ENCODE measurements around the gene LURAP1L.

LURAP1L gene

GRCh38 chr9:12730927-12731326 lies 43.9 kb upstream of the LURAP1L start:
- Histone ChIP-seq H3K4me3 (ENCODE audit: low read length, poor library complexity, severe bottlenecking) (no peak overlapping the region), H3K79me2 (ENCODE audit: insufficient read depth, low read length) (no peaks in the 10 kb centered on the region), H3K27me3 (ENCODE audit: insufficient read depth, low read length, poor library complexity, severe bottlenecking) (no peaks in the 10 kb centered on the region), H3K36me3 (ENCODE audit: insufficient read depth, low read length) (no peaks in the 10 kb centered on the region), H3K4me2 (ENCODE audit: low read depth, low read length, poor library complexity, severe bottlenecking) (no peak overlapping the region), H3K9me3 (ENCODE audit: insufficient read depth, low read depth, low read length) (no peaks in the 10 kb centered on the region), H3F3A (ENCODE audit: low read depth) (no peaks in the 10 kb centered on the region), H3K9ac (ENCODE audit: low read depth, low read length, poor library complexity, severe bottlenecking) (no peak overlapping the region), H2AFZ (ENCODE audit: low read length) (no peak overlapping the region), H4K20me1 (ENCODE audit: insufficient read depth, low read length, poor library complexity, severe bottlenecking) (no peaks in the 10 kb centered on the region), H3K9me2 (replicated peaks; ENCODE audit: low read depth, low read length) (no peaks in the 10 kb centered on the region), H3K4me1 (ENCODE audit: insufficient read depth, low read length, poor library complexity, severe bottlenecking) (no peaks in the 10 kb centered on the region)
- TF ChIP-seq EZH2phosphoT487 (IDR thresholded peaks at IDR 0.05; ENCODE audit: borderline replicate concordance) = no peak
- TF ChIP-seq, protein P1, sequence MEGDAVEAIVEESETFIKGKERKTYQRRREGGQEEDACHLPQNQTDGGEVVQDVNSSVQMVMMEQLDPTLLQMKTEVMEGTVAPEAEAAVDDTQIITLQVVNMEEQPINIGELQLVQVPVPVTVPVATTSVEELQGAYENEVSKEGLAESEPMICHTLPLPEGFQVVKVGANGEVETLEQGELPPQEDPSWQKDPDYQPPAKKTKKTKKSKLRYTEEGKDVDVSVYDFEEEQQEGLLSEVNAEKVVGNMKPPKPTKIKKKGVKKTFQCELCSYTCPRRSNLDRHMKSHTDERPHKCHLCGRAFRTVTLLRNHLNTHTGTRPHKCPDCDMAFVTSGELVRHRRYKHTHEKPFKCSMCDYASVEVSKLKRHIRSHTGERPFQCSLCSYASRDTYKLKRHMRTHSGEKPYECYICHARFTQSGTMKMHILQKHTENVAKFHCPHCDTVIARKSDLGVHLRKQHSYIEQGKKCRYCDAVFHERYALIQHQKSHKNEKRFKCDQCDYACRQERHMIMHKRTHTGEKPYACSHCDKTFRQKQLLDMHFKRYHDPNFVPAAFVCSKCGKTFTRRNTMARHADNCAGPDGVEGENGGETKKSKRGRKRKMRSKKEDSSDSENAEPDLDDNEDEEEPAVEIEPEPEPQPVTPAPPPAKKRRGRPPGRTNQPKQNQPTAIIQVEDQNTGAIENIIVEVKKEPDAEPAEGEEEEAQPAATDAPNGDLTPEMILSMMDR (conservative IDR thresholded peaks at IDR 0.05; ENCODE audit: low read length) = no peak

- no peaks in the 10 kb centered on the region for H3K79me2 ChIP-seq (ENCODE audit: insufficient read depth, low read length)
- no peaks in the 10 kb centered on the region for H3K4me1 ChIP-seq (ENCODE audit: insufficient read depth, low read length, poor library complexity, severe bottlenecking)
- H3K9me2 ChIP-seq (replicated peaks; ENCODE audit: low read depth, low read length) = no peaks in the 10 kb centered on the region
- no peaks in the 10 kb centered on the region for H3K27me3 ChIP-seq (ENCODE audit: insufficient read depth, low read length, poor library complexity, severe bottlenecking)
- no peak overlapping the region for H2AFZ ChIP-seq (ENCODE audit: low read length)
- H3F3A ChIP-seq (ENCODE audit: low read depth) = no peaks in the 10 kb centered on the region
- H3K36me3 ChIP-seq (ENCODE audit: insufficient read depth, low read length) = no peaks in the 10 kb centered on the region
- H3K9me3 ChIP-seq (ENCODE audit: insufficient read depth, low read depth, low read length) = no peaks in the 10 kb centered on the region
- no peak overlapping the region for H3K4me3 ChIP-seq (ENCODE audit: low read length, poor library complexity, severe bottlenecking)
- H4K20me1 ChIP-seq (ENCODE audit: insufficient read depth, low read length, poor library complexity, severe bottlenecking) = no peaks in the 10 kb centered on the region
- TF ChIP-seq, protein P1 (conservative IDR thresholded peaks at IDR 0.05; ENCODE audit: low read length) = no peak
- no peak for TF ChIP-seq EZH2phosphoT487 (IDR thresholded peaks at IDR 0.05; ENCODE audit: borderline replicate concordance)
- no peak overlapping the region for H3K4me2 ChIP-seq (ENCODE audit: low read depth, low read length, poor library complexity, severe bottlenecking)
- no peak overlapping the region for H3K9ac ChIP-seq (ENCODE audit: low read depth, low read length, poor library complexity, severe bottlenecking)
Observed at GRCh38 chr9:12732971-12733370, 41.8 kb upstream of the LURAP1L start.

GRCh38 chr9:12735665-12736064 lies 39.2 kb upstream of the LURAP1L start:
- H3K79me2 ChIP-seq (ENCODE audit: insufficient read depth, low read length) = no peaks in the 10 kb centered on the region
- H3K4me2 ChIP-seq (ENCODE audit: low read depth, low read length, poor library complexity, severe bottlenecking) = no peak overlapping the region
- H3K27me3 ChIP-seq (ENCODE audit: insufficient read depth, low read length, poor library complexity, severe bottlenecking) = no peaks in the 10 kb centered on the region
- TF ChIP-seq, protein P1 (conservative IDR thresholded peaks at IDR 0.05; ENCODE audit: low read length) = no peak
- H3K4me3 ChIP-seq (ENCODE audit: low read length, poor library complexity, severe bottlenecking) = no peak overlapping the region
- no peaks in the 10 kb centered on the region for H4K20me1 ChIP-seq (ENCODE audit: insufficient read depth, low read length, poor library complexity, severe bottlenecking)
- no peaks in the 10 kb centered on the region for H3F3A ChIP-seq (ENCODE audit: low read depth)
- no peaks in the 10 kb centered on the region for H3K9me2 ChIP-seq (replicated peaks; ENCODE audit: low read depth, low read length)
- H3K4me1 ChIP-seq (ENCODE audit: insufficient read depth, low read length, poor library complexity, severe bottlenecking) = no peaks in the 10 kb centered on the region
- H3K9ac ChIP-seq (ENCODE audit: low read depth, low read length, poor library complexity, severe bottlenecking) = no peak overlapping the region
- no peak overlapping the region for H2AFZ ChIP-seq (ENCODE audit: low read length)
- no peaks in the 10 kb centered on the region for H3K9me3 ChIP-seq (ENCODE audit: insufficient read depth, low read depth, low read length)
- no peaks in the 10 kb centered on the region for H3K36me3 ChIP-seq (ENCODE audit: insufficient read depth, low read length)

Data from Loucy (cell line).